GM12878 (cell line): ENCODE results near the gene LDLRAD4. TPM values are rescaled to one million over a fixed set of nuclear protein-coding genes. Genes with fewer than 3 reads are reported as not detected.

Experiments used
- ATAC-seq: fragments of 200-7000 bp; cut with Tn5 transposase; 3 replicates; pipeline ENCODE4 v1.9.1; 2020; ENCODE audit warnings: mild to moderate bottlenecking, moderate library complexity
- BruUV-seq: library from RNA; stranded (reverse); fragments of 400-500 nt; replicated peaks from 2 replicates; lab custom pipeline; 2021; lab: Mats Ljungman, UMichigan
- CTCF ChIA-PET: fragments of 300-600 bp; sonication (Branson Sonifier 250); formaldehyde crosslinking; extraction: SDS; loops from one replicate; lab custom pipeline; 2021; ENCODE audit warnings: inconsistent platforms; lab: Yijun Ruan, JAX
- POLR2A ChIA-PET: fragments of 350-600 bp; formaldehyde crosslinking; extraction: SDS; loops from one replicate; lab custom pipeline; 2021; ENCODE audit warnings: inconsistent platforms; lab: Charles Lee
- RAD21 ChIA-PET: fragments of 300-600 bp; sonication (Branson Sonifier 250); formaldehyde crosslinking; loops from one replicate; lab custom pipeline; 2023; ENCODE audit warnings: antibody characterized with exemption; ENCODE audit not compliant: unreplicated experiment; lab: Charles Lee
- SMC1A ChIA-PET: fragments of 300-600 bp; sonication (Branson Sonifier 250); formaldehyde crosslinking; loops from one replicate; lab custom pipeline; 2023; ENCODE audit not compliant: unreplicated experiment, uncharacterized antibody; lab: Charles Lee
- DNase-seq: peaks from one replicate; pipeline ENCODE4 v3.0.0-alpha.2; 2011; ENCODE audit warnings: low read depth, low spot score
- FAIRE-seq: peaks from 3 replicates; lab custom pipeline; 2011; peaks lifted over from hg19 to GRCh38; lab: Jason Lieb, UNC
- H2AFZ ChIP-seq: 2 replicates; pipeline ENCODE4 v1.6.0; 2011; ENCODE audit warnings: low read depth, low read length, control low read depth; ENCODE audit not compliant: control insufficient read depth
- H3K27ac ChIP-seq: 2 replicates; pipeline ENCODE4 v1.5.1; 2011; ENCODE audit warnings: control low read depth; ENCODE audit not compliant: control insufficient read depth, insufficient read depth
- H3K27me3 ChIP-seq, 2 experiments: replicated peaks in 1 of 2; 2 replicates each; pipeline versions ENCODE4 v1.6.0 to v1.6.1; 2011; ENCODE audit warnings: low read length in 1 of 2; ENCODE audit not compliant: control insufficient read depth in 2 of 2, insufficient read depth in 2 of 2
- H3K36me3 ChIP-seq, 2 experiments: 2 replicates each; pipeline ENCODE4 v1.5.1; 2011; ENCODE audit warnings: low read length in 1 of 2; ENCODE audit not compliant: control insufficient read depth in 2 of 2, insufficient read depth in 2 of 2
- H3K4me1 ChIP-seq: 2 replicates; pipeline ENCODE4 v1.6.1; 2011; ENCODE audit warnings: mild to moderate bottlenecking, low read length, moderate library complexity, mixed read lengths; ENCODE audit not compliant: control insufficient read depth, insufficient read depth
- H3K4me2 ChIP-seq: 2 replicates; pipeline ENCODE4 v1.6.0; 2011; ENCODE audit warnings: control low read depth; ENCODE audit not compliant: control insufficient read depth, insufficient read depth
- H3K4me3 ChIP-seq: fragments of 200-600 bp; sonication (generic); 2 replicates; pipeline ENCODE4 v1.5.1; 2016
- H3K79me2 ChIP-seq: 2 replicates; pipeline ENCODE4 v1.6.0; 2011; ENCODE audit warnings: low read length; ENCODE audit not compliant: control insufficient read depth, insufficient read depth
- H3K9ac ChIP-seq: 2 replicates; pipeline ENCODE4 v1.8.0; 2011; ENCODE audit warnings: low read length, control low read depth, mixed read lengths; ENCODE audit not compliant: control insufficient read depth, insufficient read depth
- H3K9me3 ChIP-seq: replicated peaks from 3 replicates; pipeline ENCODE4 v1.5.1; 2011; ENCODE audit warnings: mild to moderate bottlenecking, low read length; ENCODE audit not compliant: control insufficient read depth, insufficient read depth
- H4K20me1 ChIP-seq: 2 replicates; pipeline ENCODE4 v1.6.0; 2011; ENCODE audit not compliant: control insufficient read depth, insufficient read depth
- ASH2L ChIP-seq: fragments of 300-600, 200-600 bp; sonication (generic); IDR thresholded peaks from 2 replicates; pipeline ENCODE4 v1.6.1; 2017; ENCODE audit warnings: low read depth, mild to moderate bottlenecking, borderline replicate concordance
- CBX5 ChIP-seq: sonication (generic); IDR thresholded peaks from 2 replicates; pipeline ENCODE4 v1.6.1; 2016; ENCODE audit warnings: low read depth, moderate library complexity, mild to moderate bottlenecking, inconsistent platforms
- CREB1 ChIP-seq: IDR thresholded peaks from 2 replicates; pipeline ENCODE4 v1.6.1; 2012; ENCODE audit warnings: low read depth, mild to moderate bottlenecking, inconsistent platforms
- CREM ChIP-seq: IDR thresholded peaks from 2 replicates; pipeline ENCODE4 v1.6.1; 2014; ENCODE audit warnings: antibody characterized with exemption, low read depth
- EZH2 ChIP-seq: IDR thresholded peaks from 2 replicates; pipeline ENCODE4 v1.6.1; 2012; ENCODE audit warnings: low read depth, mild to moderate bottlenecking, control low read depth, inconsistent platforms, low read length, borderline replicate concordance; ENCODE audit not compliant: control insufficient read depth
- KAT2A ChIP-seq: conservative IDR thresholded peaks from 2 replicates; pipeline ENCODE4 v1.6.1; 2011; ENCODE audit warnings: low read depth, low read length; ENCODE audit not compliant: control insufficient read depth
- NR2C2 ChIP-seq: IDR thresholded peaks from 2 replicates; pipeline ENCODE4 v1.6.1; 2011; ENCODE audit warnings: borderline replicate concordance, low read depth; ENCODE audit not compliant: control insufficient read depth, insufficient read length
- NR2F1 ChIP-seq: fragments of 450-650 bp; conservative IDR thresholded peaks from 2 replicates; pipeline ENCODE4 v1.6.1; 2017; ENCODE audit warnings: mild to moderate bottlenecking
- RAD51 ChIP-seq: fragments of 450-650 bp; IDR thresholded peaks from 2 replicates; pipeline ENCODE4 v1.6.1; 2016; ENCODE audit warnings: moderate library complexity, mild to moderate bottlenecking, inconsistent platforms
- RBBP5 ChIP-seq: fragments of 200-600 bp; sonication (generic); conservative IDR thresholded peaks from 2 replicates; pipeline ENCODE4 v1.6.1; 2016
- RCOR1 ChIP-seq: conservative IDR thresholded peaks from 2 replicates; pipeline ENCODE4 v1.6.1; 2012; ENCODE audit warnings: low read depth, low read length, improper control_type of control experiment
- RFX5 ChIP-seq: IDR thresholded peaks from 2 replicates; pipeline ENCODE4 v1.6.1; 2011; ENCODE audit warnings: low read depth, low read length, improper control_type of control experiment
- SIX5 ChIP-seq: IDR thresholded peaks from 2 replicates; pipeline ENCODE4 v1.6.1; 2011; ENCODE audit warnings: mild to moderate bottlenecking, low read depth, low read length, moderate library complexity; ENCODE audit not compliant: severe bottlenecking
- SMARCA5 ChIP-seq: fragments of 450-650 bp; IDR thresholded peaks from 2 replicates; pipeline ENCODE4 v1.6.1; 2017; ENCODE audit warnings: mild to moderate bottlenecking
- SREBF1 ChIP-seq: IDR thresholded peaks from 2 replicates; pipeline ENCODE4 v1.6.1; 2012; ENCODE audit warnings: mild to moderate bottlenecking, low read length
- WRNIP1 ChIP-seq: IDR thresholded peaks from 2 replicates; pipeline ENCODE4 v1.6.1; 2011; ENCODE audit warnings: low read depth, low read length, improper control_type of control experiment, borderline replicate concordance
- ZBED1 ChIP-seq: IDR thresholded peaks from 2 replicates; pipeline ENCODE4 v1.6.1; 2016; ENCODE audit warnings: borderline replicate concordance
- WGBS: methylation state at CpG from one replicate; pipeline ENCODE4 v1.1.6; 2016; ENCODE audit warnings: low lambda C conversion rate; ENCODE audit not compliant: insufficient replicate concordance, insufficient coverage; ENCODE audit errors: missing lambda C conversion rate; 5-methylcytosine and 5-hydroxymethylcytosine counted together
- in situ Hi-C: fragments of 300-500 bp; cut with MboI; formaldehyde crosslinking; loops from 9 replicates; pipeline ENCODE4 v1.14.3; 2018; ENCODE audit warnings: mixed read lengths
- intact Hi-C: fragments of 100-400 bp; cut with micrococcal nuclease; formaldehyde crosslinking; loops from one replicate; pipeline ENCODE4 v1.14.2; 2022; ENCODE audit not compliant: unreplicated experiment
- polyA plus RNA-seq, 11 experiments: library from polyadenylated mRNA; depleted of rRNA in 4 of 11; unstranded in 6 of 11; stranded (reverse) in 5 of 11; fragments of >200 nt; fragmentation: Nextera tagmentation in 4 of 11; fragmentation: Illumina TruSeq in 1 of 11; extraction: Ambion mirVana in 4 of 11; extraction: Trizol in 1 of 11; gene quantifications; 1 replicate in 1 of 11; 2 replicates in 10 of 11; pipeline versions ENCODE4 v1.2.1 to v1.2.3, GENCODE V29; 2011 to 2016; ENCODE audit warnings: inconsistent platforms in 2 of 11, missing spikeins in 2 of 11, low read depth in 1 of 11
- total RNA-seq, 4 experiments: library from RNA; depleted of rRNA in 3 of 4; stranded (reverse); fragments of >200 nt in 3 of 4; fragmentation: Illumina TruSeq in 1 of 4; extraction: Trizol in 1 of 4; gene quantifications; 2 replicates each; pipeline versions ENCODE4 v1.2.1 to v1.2.3, GENCODE V29; 2013 to 2021
- TF ChIP-seq, protein P1 (sequence below): fragments of 450-650 bp; IDR thresholded peaks from 2 replicates; pipeline ENCODE4 v1.6.1; 2018; ENCODE audit warnings: borderline replicate concordance, mild to moderate bottlenecking; ENCODE audit not compliant: partially characterized antibody

The LDLRAD4 gene
- total and polyA plus RNA-seq, 10 of the 15 experiments (the other 5 are each of a cell fraction or from before 2014, with no cell fraction given), result 2.7 to 16.8 (median 11.2) TPM

DNA sequence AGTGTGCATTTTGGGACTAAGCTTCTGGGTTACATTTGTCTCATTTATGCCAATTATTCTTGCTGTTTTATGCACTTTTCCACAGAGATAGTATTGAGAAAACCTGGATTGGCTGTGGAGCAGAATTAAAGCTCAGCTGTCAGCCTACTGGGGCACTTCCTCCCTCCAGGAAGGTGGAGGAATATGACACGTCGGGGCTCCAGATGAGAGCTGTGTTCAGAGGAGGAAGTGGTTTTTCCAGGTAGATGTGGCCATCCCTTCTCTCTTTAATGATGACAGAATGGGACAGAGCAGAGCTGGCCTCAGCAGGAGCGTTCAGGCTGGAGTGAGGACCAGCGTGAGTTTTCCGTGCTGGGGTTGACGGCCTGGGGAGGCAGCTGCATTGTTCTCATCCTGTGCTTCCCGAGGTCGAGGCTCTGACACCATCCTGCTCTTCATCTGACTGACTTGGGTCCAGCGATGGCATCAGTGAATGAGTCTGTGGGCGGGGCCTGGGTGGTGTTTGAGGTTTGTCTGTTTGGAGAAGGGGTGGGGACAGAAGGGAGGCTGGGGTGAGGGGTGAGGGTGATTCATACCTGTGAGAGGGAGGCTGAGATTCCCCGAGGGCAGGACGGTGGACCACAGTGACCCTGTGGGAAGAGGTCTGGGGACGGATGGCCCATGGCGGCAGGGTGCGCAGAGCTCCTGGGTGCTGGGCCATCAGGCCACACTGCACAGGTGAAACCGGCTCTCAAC lies 207.0 kb downstream of the LDLRAD4 start:
- H3K9me3 ChIP-seq, result no peaks in the 10 kb centered on the region
- no peak overlapping the region for H3K27ac ChIP-seq
- no peak overlapping the region for H2AFZ ChIP-seq
- ATAC-seq (no peak), FAIRE-seq (no peak), DNase-seq (no peak)
- no peak overlapping the region for H3K4me3 ChIP-seq
- no TSS peak for BruUV-seq
- in situ Hi-C loops, result no loop called here
- POLR2A ChIA-PET, result interaction anchor here (0.6 kb wide), 1 partner anchor 731 kb away, joined by 3 read pairs; no protein-coding TSS in a partner anchor
- no peaks in the 10 kb centered on the region for H3K79me2 ChIP-seq
- no peak overlapping the region for H3K9ac ChIP-seq
- SMC1A ChIA-PET, result no interaction called here
- H4K20me1 ChIP-seq, result no peaks in the 10 kb centered on the region
- 15% methylated on average over 14 of the region's 16 CpGs for WGBS
- intact Hi-C loops, result no loop called here
- H3K4me1 ChIP-seq, result no peaks in the 10 kb centered on the region
- RAD21 ChIA-PET, result no interaction called here
- no peaks in the 10 kb centered on the region; a peak in 3 of 4 replicates for H3K27me3 ChIP-seq
- no peaks in the 10 kb centered on the region for H3K36me3 ChIP-seq
- CTCF ChIA-PET, result interaction anchor here (1.2 kb wide), 1 partner anchor 9 kb away, joined by 4 read pairs; no protein-coding TSS in a partner anchor
- TF ChIP-seq ZBED1 (no peak), SMARCA5 (no peak), WRNIP1 (no peak), NR2F1 (no peak), EZH2 (no peak), RFX5 (no peak), SREBF1 (no peak), NR2C2 (no peak), KAT2A (no peak), RAD51 (no peak), RBBP5 (no peak), ASH2L (no peak), CREB1 (no peak), RCOR1 (no peak), CBX5 (no peak), SIX5 (no peak), CREM (no peak)
- TF ChIP-seq, protein P1, sequence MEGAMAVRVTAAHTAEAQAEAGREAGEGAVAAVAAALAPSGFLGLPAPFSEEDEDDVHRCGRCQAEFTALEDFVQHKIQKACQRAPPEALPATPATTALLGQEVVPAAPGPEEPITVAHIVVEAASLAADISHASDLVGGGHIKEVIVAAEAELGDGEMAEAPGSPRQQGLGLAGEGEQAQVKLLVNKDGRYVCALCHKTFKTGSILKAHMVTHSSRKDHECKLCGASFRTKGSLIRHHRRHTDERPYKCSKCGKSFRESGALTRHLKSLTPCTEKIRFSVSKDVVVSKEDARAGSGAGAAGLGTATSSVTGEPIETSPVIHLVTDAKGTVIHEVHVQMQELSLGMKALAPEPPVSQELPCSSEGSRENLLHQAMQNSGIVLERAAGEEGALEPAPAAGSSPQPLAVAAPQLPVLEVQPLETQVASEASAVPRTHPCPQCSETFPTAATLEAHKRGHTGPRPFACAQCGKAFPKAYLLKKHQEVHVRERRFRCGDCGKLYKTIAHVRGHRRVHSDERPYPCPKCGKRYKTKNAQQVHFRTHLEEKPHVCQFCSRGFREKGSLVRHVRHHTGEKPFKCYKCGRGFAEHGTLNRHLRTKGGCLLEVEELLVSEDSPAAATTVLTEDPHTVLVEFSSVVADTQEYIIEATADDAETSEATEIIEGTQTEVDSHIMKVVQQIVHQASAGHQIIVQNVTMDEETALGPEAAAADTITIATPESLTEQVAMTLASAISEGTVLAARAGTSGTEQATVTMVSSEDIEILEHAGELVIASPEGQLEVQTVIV, result no peak
- no peak overlapping the region for H3K4me2 ChIP-seq
